Skeletal muscle cell (primary cell): Measurements from ENCODE around the gene CFAP92.
"Not testable (repeated sequence)": the region's sequence is repeated elsewhere in the genome, so short reads cannot be mapped to it uniquely, and the experiment has no call there.

ENCODE experiments used
- DNase-seq: peaks from one replicate; pipeline ENCODE4 v3.0.0-alpha.2; 2010; ENCODE audit warnings: low read depth
- H3K4me3 ChIP-seq: 2 replicates; pipeline ENCODE4 v1.5.1; 2011; ENCODE audit warnings: low read depth, mild to moderate bottlenecking, control low read depth, low read length, moderate library complexity

The CFAP92 gene

DNA sequence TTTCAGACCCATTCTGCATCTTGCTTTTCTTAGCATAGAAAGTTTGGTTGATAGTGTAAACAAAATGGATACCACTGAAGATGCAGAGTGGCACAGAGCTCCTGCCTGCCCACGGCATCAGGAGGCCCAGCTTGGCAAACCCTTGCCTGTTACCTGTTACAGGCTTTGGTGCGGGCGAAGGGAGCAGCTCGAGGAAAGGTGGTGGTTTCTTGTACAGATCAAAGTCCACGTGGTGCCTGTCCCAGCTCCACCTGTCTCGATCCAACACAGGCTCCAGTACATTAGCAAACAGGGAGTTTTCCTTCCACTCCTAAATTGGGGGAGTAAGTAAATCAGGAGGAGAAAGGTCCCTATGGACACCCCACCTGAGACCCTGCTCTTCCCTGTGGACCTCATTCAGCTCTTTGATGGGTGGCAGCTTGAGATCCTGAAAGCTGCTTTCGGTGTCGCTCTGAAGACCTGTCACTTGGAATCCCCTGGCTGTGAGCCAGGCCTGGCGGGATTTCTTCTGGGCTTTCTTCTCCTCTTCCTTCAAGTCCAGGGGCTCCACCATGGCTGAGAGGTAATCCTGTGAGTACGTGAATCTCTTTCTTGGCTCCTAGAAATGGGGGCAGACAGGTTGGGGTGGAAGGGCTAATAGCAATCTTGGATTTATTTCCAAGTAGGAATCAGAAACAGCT is 78.8 kb downstream of the CFAP92 start:
- H3K4me3 ChIP-seq, result no peak overlapping the region
- DNase-seq, result no peak

DNA sequence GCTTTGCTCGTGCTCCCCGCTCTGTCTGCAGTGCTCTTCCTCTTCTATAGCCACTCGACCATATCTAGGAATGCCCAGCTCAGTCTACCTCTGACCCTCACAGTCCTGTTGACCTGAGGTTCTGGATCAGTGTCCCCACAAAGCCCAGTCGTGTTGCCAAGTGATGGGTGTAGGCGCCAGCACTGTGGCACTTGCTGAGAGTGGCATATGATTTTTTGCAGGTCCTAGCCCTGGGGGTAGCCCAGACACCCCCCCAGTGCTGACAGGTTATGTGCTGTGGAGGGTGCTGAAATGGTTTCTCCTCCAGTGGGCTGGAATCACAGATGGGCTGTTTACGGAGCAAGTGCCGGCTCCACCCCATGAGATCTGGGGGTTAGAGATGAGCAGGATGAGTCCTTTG is 82.0 kb downstream of the CFAP92 start:
- H3K4me3 ChIP-seq, result no peak overlapping the region
- no peak for DNase-seq

DNA sequence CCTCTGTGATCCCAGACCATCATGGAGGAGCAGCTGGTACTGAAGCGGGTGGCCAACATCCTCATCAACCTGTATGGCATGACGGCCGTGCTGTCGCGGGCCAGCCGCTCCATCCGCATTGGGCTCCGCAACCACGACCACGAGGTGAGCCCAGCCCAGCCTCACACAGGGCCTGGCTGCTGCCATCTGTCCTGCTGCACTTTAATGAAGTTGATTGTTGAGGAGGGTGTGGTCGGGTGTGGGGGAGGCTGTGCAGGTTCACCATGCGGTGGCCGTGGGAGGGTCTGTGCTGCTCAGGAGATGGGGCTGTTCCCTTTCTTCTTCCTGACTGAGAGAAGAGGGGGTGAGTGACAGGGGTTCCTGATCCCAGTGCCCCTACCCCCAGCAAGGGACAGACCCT is 83.9 kb downstream of the CFAP92 start:
- no peak for DNase-seq
- H3K4me3 ChIP-seq, result no peak overlapping the region

DNA sequence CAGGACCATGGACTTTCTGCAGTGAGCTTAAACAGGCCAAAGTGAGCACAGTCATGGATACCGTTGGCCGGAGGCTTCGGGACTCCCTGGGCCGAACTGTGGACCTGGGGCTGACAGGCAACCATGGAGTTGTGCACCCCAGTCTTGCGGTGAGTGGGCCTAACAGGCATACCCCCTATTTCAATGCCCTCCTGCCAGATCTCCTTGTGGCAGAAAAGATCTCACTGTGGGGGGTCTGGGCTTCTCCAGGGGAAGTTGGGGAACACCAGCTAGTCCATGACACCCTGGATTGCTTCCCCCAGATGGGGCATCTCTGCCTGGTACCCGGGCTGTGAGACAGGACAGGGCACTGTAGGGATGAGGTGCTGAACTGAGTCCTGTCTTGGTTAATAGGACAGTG is 84.9 kb downstream of the CFAP92 start:
- H3K4me3 ChIP-seq, result no peak overlapping the region

DNA sequence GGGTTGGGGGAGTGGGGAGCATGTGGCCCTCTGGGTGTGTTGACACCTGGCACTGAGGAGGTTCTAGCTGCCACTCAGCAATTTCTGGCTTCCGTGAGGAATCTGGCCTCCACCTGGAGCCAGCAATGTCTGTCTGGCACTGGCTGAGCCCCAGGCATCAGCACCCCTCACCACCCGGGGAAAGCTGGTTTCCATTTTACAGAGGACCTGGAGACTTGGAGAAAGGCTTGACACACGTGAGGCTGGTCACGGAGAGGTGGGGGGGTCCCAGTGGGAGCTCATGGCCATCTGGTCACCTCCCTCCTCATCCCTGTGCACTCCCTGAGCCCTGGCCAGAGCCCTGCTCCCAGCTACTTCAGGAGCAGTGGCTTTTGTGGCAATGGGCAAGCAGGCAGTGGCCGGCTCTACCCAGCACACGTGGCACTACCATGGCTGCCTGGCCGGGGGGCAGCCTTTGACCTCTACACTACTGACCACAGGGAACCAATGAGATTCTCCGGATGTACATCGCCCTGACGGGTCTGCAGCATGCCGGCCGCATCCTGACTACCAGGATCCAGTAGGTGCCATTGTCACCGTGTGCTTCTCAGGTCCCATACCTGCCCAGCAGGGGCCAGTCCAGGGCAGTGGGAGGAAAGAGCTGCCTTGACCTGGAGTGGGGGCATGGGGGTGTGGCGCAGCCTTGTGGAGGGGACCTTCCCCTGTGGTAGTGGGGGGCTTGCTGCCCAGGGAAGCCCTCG is 86.0 kb downstream of the CFAP92 start:
- no peak for DNase-seq
- H3K4me3 ChIP-seq, result no peak overlapping the region

More for the DNA sequence above, 84.9 kb downstream of the CFAP92 start:
- no peak for DNase-seq

DNA sequence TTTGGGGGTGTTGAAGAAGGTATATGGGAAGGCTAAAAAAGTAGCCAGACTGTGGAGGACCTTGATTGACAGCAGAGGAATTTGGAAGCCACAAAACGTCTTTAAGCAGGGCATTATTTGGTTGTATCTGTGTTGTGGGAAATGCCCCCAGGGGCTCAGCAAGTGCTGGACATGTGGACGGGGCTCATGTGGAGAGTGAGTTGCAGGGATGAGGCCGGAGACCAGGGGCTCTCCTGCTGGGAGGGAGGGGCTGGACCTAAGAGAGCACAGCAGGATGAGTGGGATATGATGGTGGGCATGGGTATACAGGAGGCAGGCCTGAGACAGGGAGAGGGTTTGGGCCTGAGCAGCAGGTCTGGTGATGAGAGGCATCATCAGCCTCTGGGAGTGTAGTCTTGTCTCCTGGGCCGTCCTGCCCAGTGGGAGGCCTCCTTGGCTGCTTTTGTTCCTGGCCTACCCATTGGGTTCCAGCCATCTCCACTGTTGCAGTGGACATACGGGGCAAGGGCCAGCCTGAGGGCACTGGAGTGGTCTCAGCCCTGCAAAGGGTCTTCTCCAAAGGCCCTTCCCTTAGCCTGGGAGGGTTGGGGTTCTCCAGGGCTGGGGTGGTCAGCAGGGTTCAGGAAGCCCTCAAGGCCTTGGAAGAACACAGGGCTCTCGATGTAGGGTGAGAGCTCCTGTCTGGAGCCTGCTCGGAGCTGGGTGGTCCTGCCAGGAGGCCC is 86.9 kb downstream of the CFAP92 start:
- no peak overlapping the region for H3K4me3 ChIP-seq
- no peak for DNase-seq

DNA sequence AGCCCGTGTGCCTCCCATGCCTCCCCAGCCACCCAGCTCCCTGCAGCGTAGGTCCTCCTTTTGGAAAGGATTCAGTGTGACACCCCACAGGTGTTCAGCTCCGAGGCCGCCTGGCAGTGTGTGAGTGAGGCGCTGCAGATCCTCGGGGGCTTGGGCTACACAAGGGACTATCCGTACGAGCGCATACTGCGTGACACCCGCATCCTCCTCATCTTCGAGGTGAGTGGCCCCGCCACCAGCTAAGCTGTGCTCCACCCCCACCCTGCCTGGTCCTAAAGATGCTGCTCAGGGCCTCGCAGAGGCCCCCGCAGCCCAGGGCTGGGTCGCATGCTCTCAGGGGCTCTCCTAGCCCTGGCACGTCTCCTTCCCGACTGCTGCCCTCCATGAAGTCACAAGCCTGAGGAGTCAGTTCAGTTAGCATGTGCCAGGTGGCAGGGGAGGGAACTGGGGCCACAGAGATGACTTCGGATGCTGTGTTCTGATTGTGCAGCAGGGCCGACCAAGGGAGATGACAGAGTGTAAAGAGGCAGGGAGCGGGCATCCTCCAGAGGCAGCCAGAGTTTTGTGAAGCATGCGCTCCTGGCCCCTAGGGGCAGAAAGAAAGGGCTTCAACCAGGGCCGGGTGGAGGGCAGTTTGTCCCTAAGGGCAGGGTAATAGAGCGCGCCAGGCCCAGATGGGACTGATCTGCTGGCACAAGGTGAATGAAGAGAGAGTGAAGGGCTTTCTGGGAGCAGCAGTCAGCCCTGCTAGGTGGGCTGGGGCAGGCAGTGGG is 87.7 kb downstream of the CFAP92 start:
- no peak overlapping the region for H3K4me3 ChIP-seq
- DNase-seq, result no peak

DNA sequence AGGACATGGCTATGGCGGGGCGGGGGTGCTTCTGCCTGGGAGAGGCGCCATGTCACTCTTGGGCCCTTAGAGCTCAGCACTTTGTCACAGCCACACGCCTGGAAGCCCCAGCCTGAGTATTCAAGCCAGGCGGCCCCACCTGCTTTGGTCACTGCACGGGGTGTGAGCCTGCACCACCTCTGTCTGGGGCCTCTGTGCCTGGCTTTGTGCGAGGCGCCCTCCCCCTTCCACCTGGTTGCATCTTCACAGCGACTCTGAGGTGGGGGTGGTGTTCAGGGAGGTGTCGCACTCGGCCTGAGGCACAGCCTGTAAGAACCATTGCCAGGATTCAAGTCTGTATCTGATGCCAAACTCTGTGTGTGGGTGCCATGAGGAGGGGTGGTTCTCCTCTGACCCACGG is 90.4 kb downstream of the CFAP92 start:
- no peak overlapping the region for H3K4me3 ChIP-seq
- no peak for DNase-seq

DNA sequence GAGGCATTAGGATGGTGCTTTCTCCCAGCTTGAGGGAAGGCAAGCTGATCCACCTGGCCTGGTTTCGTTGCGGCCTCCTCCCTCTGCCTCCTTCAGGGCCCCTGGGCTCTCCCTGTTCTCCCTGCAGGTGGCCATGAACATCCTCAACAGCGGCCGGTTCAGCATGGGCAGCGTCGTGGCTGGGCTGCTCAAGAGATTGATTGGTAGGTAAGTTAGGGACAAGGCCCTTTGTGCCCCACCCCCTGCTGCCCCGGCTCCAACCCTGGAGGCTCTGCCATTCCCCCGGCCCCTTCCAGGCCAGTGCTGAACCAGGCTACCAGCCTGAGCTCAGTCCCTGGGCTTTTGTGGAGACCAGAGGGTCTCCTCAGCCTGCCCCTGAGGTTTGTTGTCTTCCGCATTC is 91.5 kb downstream of the CFAP92 start:
- DNase-seq, result no peak

DNA sequence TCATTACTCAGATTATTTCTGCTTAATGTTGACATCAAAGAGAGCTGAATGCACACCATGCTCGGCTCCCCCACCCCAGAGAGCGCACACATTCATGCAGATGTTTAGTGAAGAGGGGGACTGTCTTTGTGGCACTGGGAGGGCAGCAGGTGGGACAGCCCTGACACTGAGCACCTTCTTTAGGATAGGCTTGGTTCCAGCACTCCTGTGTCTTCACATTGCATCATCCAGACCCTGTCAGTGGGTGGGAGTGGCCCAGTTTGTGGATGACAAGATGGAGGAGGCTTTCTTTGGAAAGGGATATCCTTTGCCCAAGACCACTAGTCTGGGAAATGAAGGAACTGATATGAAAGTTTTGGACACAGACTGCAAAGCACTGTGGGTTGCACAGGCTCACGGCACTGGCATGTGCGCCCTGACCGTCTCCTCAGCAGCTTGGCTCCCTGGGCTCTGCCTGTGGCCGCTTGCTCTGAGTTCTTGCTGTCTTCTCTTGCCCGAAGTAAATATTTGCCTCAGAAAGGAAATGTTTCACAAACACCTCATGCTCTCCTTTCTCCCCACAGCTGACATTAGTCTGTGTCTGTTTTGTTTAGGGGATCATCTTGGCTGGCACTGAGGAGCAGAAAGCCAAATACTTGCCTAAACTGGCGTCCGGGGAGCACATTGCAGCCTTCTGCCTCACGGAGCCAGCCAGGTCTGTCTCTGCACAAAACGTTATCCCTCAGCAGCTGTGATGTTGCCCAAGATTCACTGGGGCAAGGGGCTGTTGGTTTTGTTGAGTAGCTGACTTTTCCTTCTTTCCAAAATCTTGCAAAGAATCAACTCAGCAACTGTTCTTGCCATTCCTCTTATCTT is 97.8 kb downstream of the CFAP92 start:
- H3K4me3 ChIP-seq, result no peak overlapping the region
- no peak for DNase-seq

More for the DNA sequence above, 91.5 kb downstream of the CFAP92 start:
- no peak overlapping the region for H3K4me3 ChIP-seq

DNA sequence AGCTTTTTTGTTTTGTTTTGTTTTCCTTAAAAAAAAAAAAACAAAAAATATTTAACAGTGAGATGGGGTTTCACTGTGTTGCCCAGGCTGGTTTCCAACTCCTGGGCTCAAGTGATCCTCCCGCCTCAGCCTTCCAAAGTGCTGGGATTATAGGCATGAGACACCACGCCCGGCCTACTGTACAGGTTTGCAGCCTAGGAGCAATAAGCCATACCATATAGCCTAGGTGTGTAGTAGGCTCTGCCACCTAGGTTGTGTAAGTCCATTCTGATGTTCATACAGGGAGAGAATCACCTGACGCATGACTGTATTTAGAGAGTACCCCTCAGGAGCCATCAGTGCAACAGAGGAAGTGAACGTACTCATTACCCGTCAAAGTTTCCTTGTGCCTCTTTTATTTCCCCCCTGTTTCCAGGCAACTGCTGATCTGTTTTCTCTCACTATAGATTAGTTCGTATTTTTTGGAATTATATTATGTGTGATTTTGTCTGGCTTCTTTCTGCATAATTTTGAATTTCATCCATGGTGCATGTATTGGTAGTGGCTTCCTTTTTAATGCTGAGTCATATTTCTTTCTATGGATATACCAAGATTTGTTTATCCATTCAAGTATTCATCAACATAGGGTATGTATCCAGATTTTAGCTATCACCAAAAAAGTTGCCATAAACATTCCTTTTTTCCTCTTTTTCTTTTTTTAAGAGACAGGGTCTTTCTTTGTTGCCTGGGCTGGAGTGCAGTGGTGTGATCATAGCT is 104.6 kb downstream of the CFAP92 start:
- H3K4me3 ChIP-seq, result no peak overlapping the region
- DNase-seq, result no peak

DNA sequence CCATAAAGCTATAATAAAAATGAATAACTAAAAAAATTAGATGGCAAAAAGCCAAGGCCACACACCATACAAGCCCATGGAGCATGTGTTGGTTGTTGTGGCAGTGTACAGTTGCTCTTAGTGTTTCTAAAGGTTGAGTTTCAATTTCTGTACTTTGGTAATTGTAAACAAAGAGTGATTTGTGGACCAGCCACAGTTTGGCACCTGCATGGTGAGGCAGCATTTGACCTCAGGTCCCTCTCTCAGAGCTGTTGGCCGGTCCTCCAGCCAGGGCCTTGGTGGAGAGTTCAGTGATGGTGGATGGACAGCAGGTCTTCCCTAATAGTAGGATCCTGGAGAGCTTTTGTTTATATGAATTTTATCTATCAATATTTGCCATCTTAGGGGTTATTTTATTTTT is 108.9 kb downstream of the CFAP92 start:
- no peak for DNase-seq
- no peak overlapping the region for H3K4me3 ChIP-seq

DNA sequence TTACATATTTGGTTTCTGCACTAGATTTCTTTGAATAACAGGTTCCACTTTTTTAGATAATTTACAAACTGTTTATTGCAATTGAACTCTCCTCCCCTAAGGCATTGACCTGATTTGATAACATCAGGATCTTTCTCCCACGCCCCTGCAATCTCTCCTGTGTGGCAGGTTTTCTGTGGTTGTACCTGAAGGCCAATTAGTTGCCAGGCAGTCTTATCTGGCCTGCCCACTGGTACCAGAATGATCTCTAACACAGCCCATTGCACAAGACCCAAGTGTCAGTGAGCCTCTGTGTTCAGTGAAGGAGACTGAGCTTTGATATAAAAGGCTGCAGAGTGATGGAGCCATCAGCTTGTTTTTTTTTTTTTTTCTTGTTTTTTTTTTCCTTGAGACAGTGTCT is 111.2 kb downstream of the CFAP92 start:
- H3K4me3 ChIP-seq, result no peak overlapping the region
- no peak for DNase-seq

DNA sequence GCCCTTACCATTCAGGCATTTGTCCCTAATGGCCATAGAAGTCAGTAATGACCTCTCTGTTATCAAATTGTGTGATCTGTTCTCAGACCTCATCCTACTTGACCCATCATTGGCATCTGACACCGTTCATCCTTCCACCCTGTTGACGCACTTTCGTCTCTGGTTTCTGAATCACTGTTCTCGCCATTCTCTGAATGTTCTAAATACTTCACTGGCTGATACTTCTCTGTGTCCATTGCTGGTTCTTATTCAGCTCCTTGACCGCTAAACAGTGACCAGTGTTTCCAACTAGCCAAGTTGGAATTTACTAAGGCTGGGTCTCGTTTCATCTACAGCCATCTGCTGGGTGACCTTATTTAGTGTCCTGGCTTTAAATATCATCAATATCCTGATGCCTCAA is 112.3 kb downstream of the CFAP92 start:
- no peak for DNase-seq
- no peak overlapping the region for H3K4me3 ChIP-seq

DNA sequence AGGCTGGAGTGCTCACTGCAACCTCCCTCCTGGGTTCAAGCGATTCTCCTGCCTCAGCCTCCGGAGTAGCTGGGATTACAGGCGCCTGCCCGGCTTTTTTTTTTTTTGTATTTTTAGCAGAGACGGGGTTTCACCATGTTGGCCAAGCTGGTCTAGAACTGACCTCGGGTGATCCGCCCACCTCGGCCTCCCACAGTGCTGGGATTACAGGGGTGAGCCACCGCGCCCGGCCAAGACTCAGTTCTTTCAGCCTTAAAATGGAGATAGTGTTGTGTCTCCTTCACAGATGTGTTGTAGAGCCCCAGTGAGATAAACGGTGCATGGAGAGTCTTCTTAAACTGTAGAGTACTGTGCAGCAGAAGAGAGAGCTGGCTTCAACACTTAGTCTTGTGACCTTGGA is 113.4 kb downstream of the CFAP92 start:
- not testable (repeated sequence) for DNase-seq
- H3K4me3 ChIP-seq, result peak overlapping the region; percentile 78

DNA sequence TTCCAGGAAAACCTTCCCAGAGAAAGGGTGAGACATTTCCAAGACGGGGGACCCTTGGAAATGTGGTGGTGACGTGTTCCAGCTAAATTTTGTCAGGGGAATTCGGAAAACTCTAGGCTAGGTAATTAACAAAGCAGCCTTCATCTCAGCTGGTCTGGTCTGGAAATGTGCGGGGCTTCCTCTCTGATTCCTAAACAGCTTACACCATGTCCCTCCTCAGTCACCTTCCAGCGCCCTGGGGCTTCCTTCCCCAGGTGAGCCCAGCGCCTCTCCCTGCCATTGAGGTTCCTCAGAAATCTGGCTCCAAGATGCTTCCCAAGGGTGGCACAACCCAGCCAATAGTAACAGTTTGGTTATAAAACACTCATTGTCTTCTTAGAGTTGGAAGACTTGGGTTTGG is 113.9 kb downstream of the CFAP92 start:
- peak overlapping the region; percentile 78 for H3K4me3 ChIP-seq
- DNase-seq, result no peak

DNA sequence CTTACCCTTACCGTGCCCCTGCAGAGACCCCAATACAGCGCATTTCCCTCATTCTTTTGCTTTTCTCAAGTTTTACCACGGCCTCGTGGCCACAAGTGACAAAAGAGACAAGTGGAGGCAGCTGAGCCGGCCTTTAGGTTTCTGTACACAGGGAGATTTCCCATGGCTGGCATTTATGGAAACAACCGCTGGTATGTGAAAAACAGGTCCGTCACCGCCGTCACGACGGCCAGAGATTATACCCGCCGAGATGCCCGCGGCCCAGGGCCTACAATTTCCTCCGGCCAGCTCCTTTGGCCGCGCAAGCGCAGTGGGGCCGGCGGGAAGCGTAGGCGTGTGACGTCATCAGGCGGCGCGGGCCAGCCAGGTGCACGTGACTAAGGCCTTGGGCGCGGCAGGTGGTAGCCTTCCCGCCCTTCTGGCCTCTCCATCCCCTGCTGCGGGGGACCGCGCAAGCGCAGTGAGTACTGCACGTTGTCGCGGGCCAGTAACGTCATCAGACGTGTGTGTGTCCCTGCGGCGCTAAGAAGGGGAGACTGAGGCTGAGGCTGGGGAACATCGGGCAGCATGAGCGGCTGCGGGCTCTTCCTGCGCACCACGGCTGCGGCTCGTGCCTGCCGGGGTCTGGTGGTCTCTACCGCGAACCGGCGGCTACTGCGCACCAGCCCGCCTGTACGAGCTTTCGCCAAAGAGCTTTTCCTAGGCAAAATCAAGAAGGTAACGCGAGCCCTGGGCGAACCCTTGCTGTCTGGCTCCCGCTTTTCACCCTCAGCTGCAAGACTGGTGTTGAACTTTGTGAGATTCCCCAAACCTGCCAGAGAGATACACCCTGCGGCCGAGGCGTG is 114.5 kb downstream of the CFAP92 start, which contains the start of gene ACAD9:
Gene ACAD9, plus strand, starts transcription at position 496 of the 845 bp plus-strand sequence. Its CDS starts 72 bp downstream, at position 568.
- DNase-seq, result peak; percentile 95

More for the DNA sequence above, 114.5 kb downstream of the CFAP92 start, which contains the start of gene ACAD9:
- peak within 1 kb of the TSS; percentile 78 for H3K4me3 ChIP-seq
